ENCODE measurements around the gene KIAA1755. TPM values are rescaled to one million over a fixed set of nuclear protein-coding genes. Genes with fewer than 3 reads are reported as not detected.
A peak's percentile ranks its signal among the peaks of the same experiment; 100 is the strongest.

Gene KIAA1755
- total and polyA plus RNA-seq, 9 of the 15 experiments (the other 6 are each of a cell fraction or from before 2014, with no cell fraction given), result not detected

GRCh38 chr20:38201356-38201755 is 59.2 kb downstream of the KIAA1755 start:
- Histone ChIP-seq H3K36me3 (ENCODE audit: control insufficient read depth, insufficient read depth, low read length) (no peaks in the 10 kb centered on the region), H3K9me1 (ENCODE audit: control insufficient read depth, insufficient read depth, low read length) (no peaks in the 10 kb centered on the region), H2AFZ (ENCODE audit: low read depth, low read length) (no peak overlapping the region), H3K79me2 (ENCODE audit: control insufficient read depth, insufficient read depth, low read length) (no peaks in the 10 kb centered on the region), H3K4me1 (replicated peaks in 1 of 2; ENCODE audit: control insufficient read depth in 2 of 2, insufficient read depth in 2 of 2, low read length in 2 of 2) (peaks cover 8 to 12% of the 10 kb centered on the region in 2 experiments), H3K4me2 (ENCODE audit: insufficient read depth, low read length) (no peak overlapping the region), H3K4me3 (no peak overlapping the region), H3K9me3 (replicated peaks; ENCODE audit: control insufficient read depth, insufficient read depth, low read depth, low read length) (no peaks in the 10 kb centered on the region; the same call in 1 of the 2 replicates), H3K27me3 (ENCODE audit: control insufficient read depth in 2 of 2, insufficient read depth in 2 of 2, low read length in 2 of 2) (peaks cover 6 to 17% of the 10 kb centered on the region in 2 experiments; a peak in 4 of 5 replicates), H3K27ac (ENCODE audit: extremely low read depth, low read depth, low read length) (no peak overlapping the region), H4K20me1 (replicated peaks; ENCODE audit: control insufficient read depth, insufficient read depth, low read length) (peaks cover 3% of the 10 kb centered on the region; the same call in 1 of the 2 replicates), H3K9ac (ENCODE audit: insufficient read depth in 1 of 2, low read depth in 2 of 2, low read length in 2 of 2) (no peak overlapping the region)
- WGBS (ENCODE audit: insufficient coverage, low coverage, missing lambda C conversion rate), result 5% methylated on average over 6 of the region's 6 CpGs
- DNase-seq (ENCODE audit: extremely low read depth in 1 of 4, low spot score in 3 of 4), result peak in 3 of 4 experiments; percentile 27 to 39 (median 37)
- ChIA-PET POLR2A (interaction anchor here (0.7 to 1.2 kb wide), 2 partner anchors 14 to 70 kb away, joined by 3 read pairs; no protein-coding TSS in a partner anchor), CTCF (ENCODE audit: low intra/inter-chr PET ratio) (no interaction called here)
- intact Hi-C loops (cut with micrococcal nuclease), result no loop called here
- FAIRE-seq, result peak; percentile 75
- no TSS peak for BruUV-seq (replicated peaks)
- ATAC-seq, result peak; percentile 62
- peak; percentile 64; the same call in 1 of the 2 replicates for TF ChIP-seq JUN (IDR thresholded peaks at IDR 0.05; ENCODE audit: borderline replicate concordance, low read depth, low read length)
- no peak for TF ChIP-seq JUN (CRISPR knock-in tag; IDR thresholded peaks at IDR 0.05; ENCODE audit: borderline replicate concordance)
- TF ChIP-seq ZNF263 (CRISPR knock-in tag; IDR thresholded peaks at IDR 0.05; ENCODE audit: borderline replicate concordance), result peak; percentile 34; the same call in 1 of the 2 replicates
- 0 out of 2 replicates have a peak, but pooled peaks have one; percentile 14 for TF ChIP-seq CTBP1 (IDR thresholded peaks at IDR 0.05; ENCODE audit: borderline replicate concordance)
- peak; percentile 77; the same call in 1 of the 2 replicates for TF ChIP-seq JUND (IDR thresholded peaks at IDR 0.05; ENCODE audit: borderline replicate concordance, low read depth, low read length)
- TF ChIP-seq JUND (tag; IDR thresholded peaks at IDR 0.05; ENCODE audit: borderline replicate concordance, low read depth, low read length), result peak; percentile 66; the same call in 1 of the 3 replicates
- TF ChIP-seq BHLHE40 (IDR thresholded peaks at IDR 0.05; ENCODE audit: low read length), result peak; percentile 71; the same call in 1 of the 2 replicates
- TF ChIP-seq RCOR1 (IDR thresholded peaks at IDR 0.05; ENCODE audit: borderline replicate concordance in 1 of 2, low read depth in 2 of 2, low read length in 2 of 2), result peak in 1 of 2 experiments; percentile 42; a peak in 1 of 4 replicates
- peak; percentile 19; the same call in 1 of the 2 replicates for TF ChIP-seq SMARCA4 (IDR thresholded peaks at IDR 0.05)
- no peak for TF ChIP-seq XRCC3 (IDR thresholded peaks at IDR 0.05)
- TF ChIP-seq FOSL1 (tag; conservative IDR thresholded peaks at IDR 0.05), result peak; percentile 86
- peak; percentile 70 for TF ChIP-seq ATF3 (IDR thresholded peaks at IDR 0.05)
- no peak for TF ChIP-seq ATF3 (CRISPR knock-in tag; conservative IDR thresholded peaks at IDR 0.05)
- TF ChIP-seq EHMT2 (IDR thresholded peaks at IDR 0.05), result no peak
- TF ChIP-seq RHOXF2B (CRISPR knock-in tag; conservative IDR thresholded peaks at IDR 0.05), result no peak
- TF ChIP-seq SRF (CRISPR knock-in tag; IDR thresholded peaks at IDR 0.05), result peak in 1 of 2 experiments; percentile 39; a peak in 1 of 4 replicates
- in situ Hi-C loops (cut with MboI), result no loop called here

Data from K562 (cell line).